ENCODE data around the gene IFITM2. TPM values are rescaled to one million over a fixed set of nuclear protein-coding genes. Genes with fewer than 3 reads are reported as not detected.

IFITM2 gene
- total and polyA plus RNA-seq, 2 donors (not counting 1 experiment from before 2014, with no cell fraction given): 72.1 to 451 TPM

DNA sequence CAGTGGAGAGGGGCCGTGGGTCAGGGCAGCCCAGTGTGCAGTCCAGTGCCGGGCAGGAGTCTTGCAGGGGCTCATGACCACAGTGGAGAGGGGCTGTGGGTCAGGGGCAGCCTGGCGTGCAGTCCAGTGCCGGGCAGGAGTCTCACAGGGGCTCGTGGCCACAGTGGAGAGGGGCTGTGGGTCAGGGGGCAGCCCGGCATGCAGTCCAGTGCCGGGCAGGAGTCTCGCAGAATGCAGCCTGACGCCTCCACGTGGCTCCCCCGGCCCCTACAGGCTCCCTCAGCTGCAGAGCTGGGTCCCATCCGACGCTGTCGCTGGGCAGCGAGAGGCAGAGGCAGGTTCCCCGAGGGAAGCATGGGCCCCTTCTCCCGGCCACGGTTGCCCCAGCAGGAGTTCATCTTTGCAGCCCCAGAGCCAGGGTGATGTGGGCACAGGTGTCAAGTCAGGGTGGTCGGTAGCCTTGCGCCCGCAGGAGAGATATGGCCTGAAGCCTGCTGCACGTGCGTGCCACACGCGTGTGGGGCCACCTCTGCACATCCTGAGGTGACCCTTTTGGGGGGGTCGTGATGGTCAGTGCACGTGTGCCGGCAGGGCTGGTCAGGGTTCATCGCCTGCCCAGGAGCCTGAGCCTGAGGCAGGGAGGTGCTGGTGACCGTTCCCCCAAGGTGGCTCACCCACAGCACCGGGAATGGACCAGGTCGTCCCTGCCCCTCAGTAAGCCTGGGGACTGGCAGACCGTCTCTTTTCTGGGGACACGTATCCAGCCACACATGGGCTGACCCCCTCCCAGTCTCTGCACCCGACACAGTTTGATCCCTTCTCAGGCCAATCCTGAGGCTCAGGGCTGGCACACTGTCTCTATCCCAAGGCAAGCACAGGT lies 11.2 kb upstream of the IFITM2 start:
- ChIA-PET POLR2A (no interaction called here), CTCF (no interaction called here)
- no peak overlapping the region for H3K27ac ChIP-seq (ENCODE audit: low read length in 2 of 2)

DNA sequence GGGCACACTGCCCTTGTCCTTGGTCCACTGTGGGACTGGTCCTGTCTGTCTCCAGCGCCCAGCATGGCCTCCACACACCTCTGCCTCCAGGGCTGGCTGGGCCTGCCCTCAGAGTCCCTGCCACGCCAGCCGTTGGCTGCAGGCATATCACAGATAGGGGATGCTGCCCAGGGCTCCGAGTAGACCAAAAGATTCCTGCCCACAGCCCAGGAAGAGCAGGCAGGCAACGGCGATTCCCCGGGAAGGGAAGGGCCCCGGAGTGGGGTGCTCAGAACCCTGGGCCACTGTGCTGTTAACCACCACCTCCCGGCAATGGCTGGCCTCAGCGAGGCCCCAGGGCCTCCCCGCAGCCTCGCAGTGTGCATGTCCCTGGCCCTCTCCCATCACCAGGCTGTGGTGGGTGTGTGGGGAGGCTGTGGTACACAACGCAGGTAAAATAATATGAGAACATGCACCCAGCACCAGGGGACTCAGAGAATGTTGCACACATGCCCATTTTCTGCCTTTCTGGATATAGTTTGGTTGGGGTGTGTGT lies 10.5 kb upstream of the IFITM2 start:
- Histone ChIP-seq H3K79me2 (ENCODE audit: control insufficient read depth, insufficient read depth, low read length) (no peaks in the 10 kb centered on the region), H3K9ac (ENCODE audit: low read length) (no peak overlapping the region), H3K4me2 (replicated peaks; ENCODE audit: low read depth, low read length, poor library complexity, severe bottlenecking) (no peak overlapping the region), H4K20me1 (ENCODE audit: control insufficient read depth, insufficient read depth, low read length, poor library complexity, severe bottlenecking) (no peaks in the 10 kb centered on the region), H3K36me3 (replicated peaks in 1 of 2; ENCODE audit: control extremely low read depth in 1 of 2, control insufficient read depth in 1 of 2, extremely low read depth in 1 of 2, insufficient read depth in 2 of 2, low read length in 1 of 2) (no peaks in the 10 kb centered on the region), H3K4me1 (ENCODE audit: control insufficient read depth in 2 of 2, insufficient read depth in 2 of 2, low read length in 2 of 2) (no peaks in the 10 kb centered on the region), H2AFZ (ENCODE audit: insufficient read depth, low read depth, low read length, poor library complexity, severe bottlenecking) (no peak overlapping the region), H3K27me3 (replicated peaks in 1 of 4; ENCODE audit: control extremely low read depth in 1 of 4, control insufficient read depth in 3 of 4, insufficient read depth in 4 of 4, low read length in 3 of 4) (peaks cover 0 to 15% (median 1%) of the 10 kb centered on the region in 4 experiments), H3K27ac (ENCODE audit: low read length in 2 of 2) (no peak overlapping the region), H3K4me3 (ENCODE audit: control extremely low read depth in 1 of 5, extremely low read depth in 1 of 5, insufficient read depth in 1 of 5, low read depth in 2 of 5, low read length in 4 of 5) (no peak overlapping the region), H3K9me3 (ENCODE audit: control extremely low read depth in 1 of 3, control insufficient read depth in 2 of 3, insufficient read depth in 1 of 3, low read length in 2 of 3) (no peaks in the 10 kb centered on the region)
- Mint-ChIP-seq H3K27ac (no peak overlapping the region), H3K9me3 (ENCODE audit: insufficient read depth) (no peaks in the 10 kb centered on the region), H3K4me3 (no peak overlapping the region), H3K4me1 (peaks cover 6% of the 10 kb centered on the region), H3K27me3 (peaks cover 7% of the 10 kb centered on the region)
- DNase-seq: no peak
- TF ChIP-seq, protein P1, sequence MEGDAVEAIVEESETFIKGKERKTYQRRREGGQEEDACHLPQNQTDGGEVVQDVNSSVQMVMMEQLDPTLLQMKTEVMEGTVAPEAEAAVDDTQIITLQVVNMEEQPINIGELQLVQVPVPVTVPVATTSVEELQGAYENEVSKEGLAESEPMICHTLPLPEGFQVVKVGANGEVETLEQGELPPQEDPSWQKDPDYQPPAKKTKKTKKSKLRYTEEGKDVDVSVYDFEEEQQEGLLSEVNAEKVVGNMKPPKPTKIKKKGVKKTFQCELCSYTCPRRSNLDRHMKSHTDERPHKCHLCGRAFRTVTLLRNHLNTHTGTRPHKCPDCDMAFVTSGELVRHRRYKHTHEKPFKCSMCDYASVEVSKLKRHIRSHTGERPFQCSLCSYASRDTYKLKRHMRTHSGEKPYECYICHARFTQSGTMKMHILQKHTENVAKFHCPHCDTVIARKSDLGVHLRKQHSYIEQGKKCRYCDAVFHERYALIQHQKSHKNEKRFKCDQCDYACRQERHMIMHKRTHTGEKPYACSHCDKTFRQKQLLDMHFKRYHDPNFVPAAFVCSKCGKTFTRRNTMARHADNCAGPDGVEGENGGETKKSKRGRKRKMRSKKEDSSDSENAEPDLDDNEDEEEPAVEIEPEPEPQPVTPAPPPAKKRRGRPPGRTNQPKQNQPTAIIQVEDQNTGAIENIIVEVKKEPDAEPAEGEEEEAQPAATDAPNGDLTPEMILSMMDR (IDR thresholded peaks at IDR 0.05): no peak
- no peak for TF ChIP-seq EZH2 (IDR thresholded peaks at IDR 0.05; ENCODE audit: borderline replicate concordance, insufficient read depth, low read depth, low read length, poor library complexity, severe bottlenecking)
- ChIA-PET CTCF (no interaction called here), POLR2A (interaction anchor here (1.2 kb wide), 1 partner anchor 9 kb away, joined by 3 read pairs; the partner anchor contains the start of gene PGGHG)
- 80% methylated on average over 9 of the region's 13 CpGs for WGBS (ENCODE audit: insufficient coverage)
- no peak for ATAC-seq (ENCODE audit: low read depth)
- intact Hi-C loops (cut with micrococcal nuclease): no loop called here

More for the DNA sequence above, 11.2 kb upstream of the IFITM2 start:
- intact Hi-C loops (cut with micrococcal nuclease): no loop called here
- Mint-ChIP-seq H3K9me3 (ENCODE audit: insufficient read depth) (no peaks in the 10 kb centered on the region), H3K4me3 (no peak overlapping the region), H3K27me3 (peaks cover 7% of the 10 kb centered on the region), H3K4me1 (peaks cover 6% of the 10 kb centered on the region), H3K27ac (no peak overlapping the region)
- Histone ChIP-seq H3K9ac (ENCODE audit: low read length) (no peak overlapping the region), H3K79me2 (ENCODE audit: control insufficient read depth, insufficient read depth, low read length) (no peaks in the 10 kb centered on the region), H3K4me2 (replicated peaks; ENCODE audit: low read depth, low read length, poor library complexity, severe bottlenecking) (no peak overlapping the region), H3K4me1 (ENCODE audit: control insufficient read depth in 2 of 2, insufficient read depth in 2 of 2, low read length in 2 of 2) (no peaks in the 10 kb centered on the region), H3K36me3 (replicated peaks in 1 of 2; ENCODE audit: control extremely low read depth in 1 of 2, control insufficient read depth in 1 of 2, extremely low read depth in 1 of 2, insufficient read depth in 2 of 2, low read length in 1 of 2) (no peaks in the 10 kb centered on the region), H2AFZ (ENCODE audit: insufficient read depth, low read depth, low read length, poor library complexity, severe bottlenecking) (no peak overlapping the region), H3K9me3 (ENCODE audit: control extremely low read depth in 1 of 3, control insufficient read depth in 2 of 3, insufficient read depth in 1 of 3, low read length in 2 of 3) (no peaks in the 10 kb centered on the region), H4K20me1 (ENCODE audit: control insufficient read depth, insufficient read depth, low read length, poor library complexity, severe bottlenecking) (no peaks in the 10 kb centered on the region), H3K27me3 (replicated peaks in 1 of 4; ENCODE audit: control extremely low read depth in 1 of 4, control insufficient read depth in 3 of 4, insufficient read depth in 4 of 4, low read length in 3 of 4) (peaks cover 0 to 15% (median 1%) of the 10 kb centered on the region in 4 experiments), H3K4me3 (ENCODE audit: control extremely low read depth in 1 of 5, extremely low read depth in 1 of 5, insufficient read depth in 1 of 5, low read depth in 2 of 5, low read length in 4 of 5) (no peak overlapping the region)
- 85% methylated on average over 33 of the region's 35 CpGs for WGBS (ENCODE audit: insufficient coverage)
- DNase-seq (no peak), ATAC-seq (ENCODE audit: low read depth) (no peak)
- no peak for TF ChIP-seq EZH2 (IDR thresholded peaks at IDR 0.05; ENCODE audit: borderline replicate concordance, insufficient read depth, low read depth, low read length, poor library complexity, severe bottlenecking)

Data from B cell (primary cell).